HG03045 (cell line): ENCODE measurements around the gene EPPIN.

Experiments
- ATAC-seq: cut with Tn5 transposase; IDR thresholded peaks from one replicate; pipeline ENCODE4 v1.9.1; 2021; ENCODE audit warnings: mild to moderate bottlenecking, moderate library complexity; ENCODE audit not compliant: unreplicated experiment

EPPIN gene

DNA sequence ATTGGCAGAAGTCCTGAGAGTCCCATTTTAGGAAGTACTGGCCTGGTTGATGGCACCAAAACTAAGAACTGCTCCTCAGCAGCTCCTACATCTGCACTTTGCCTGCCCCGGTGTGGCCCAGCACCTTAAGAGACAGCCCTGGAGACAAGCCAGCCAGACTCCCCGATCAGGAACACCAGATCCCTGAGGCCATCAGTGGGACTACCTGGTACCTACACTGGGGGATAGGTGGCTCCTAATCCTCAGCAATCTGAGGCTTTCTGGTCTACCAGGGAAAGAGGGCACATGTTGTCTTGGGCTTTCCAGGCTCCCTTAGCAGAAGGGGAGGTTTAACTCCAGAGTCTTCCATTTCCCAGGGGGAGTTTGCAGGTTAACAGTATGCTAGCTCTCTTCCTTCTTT is 7.8 kb downstream of the EPPIN start, which contains the start of gene WFDC6:
TSS of gene WFDC6 (minus strand) at position 101 of the 400 bp plus-strand sequence. CDS start at position 26, 75 bp downstream.
- ATAC-seq, result no peak

DNA sequence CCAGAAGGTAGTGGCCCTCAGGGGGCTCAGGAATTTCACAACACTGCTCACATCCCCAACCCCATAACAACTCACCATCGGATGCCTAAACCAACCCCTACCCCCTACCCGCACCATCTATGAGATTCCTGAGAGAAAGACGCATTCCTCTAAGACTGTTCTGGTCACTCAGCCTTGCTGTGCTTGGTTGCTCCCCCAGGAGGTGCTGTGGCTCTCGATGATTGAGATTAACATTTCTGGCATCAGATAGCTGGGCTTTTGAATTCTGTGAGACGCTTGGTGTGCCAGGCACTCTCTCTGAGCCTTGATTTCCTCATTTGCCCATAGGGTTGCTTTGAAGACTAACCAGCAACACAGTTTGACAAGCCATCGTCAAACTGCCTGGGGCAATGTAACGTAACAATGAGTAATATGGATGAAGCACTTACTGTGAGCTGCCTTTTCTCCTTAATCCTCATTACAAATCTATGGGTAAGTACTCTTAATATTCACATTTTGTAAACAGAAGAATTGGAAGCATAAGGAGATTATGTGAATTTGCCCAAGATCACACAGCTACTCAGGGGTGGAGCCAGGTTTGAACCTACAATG is 8.9 kb downstream of the EPPIN start:
- ATAC-seq, result no peak

DNA sequence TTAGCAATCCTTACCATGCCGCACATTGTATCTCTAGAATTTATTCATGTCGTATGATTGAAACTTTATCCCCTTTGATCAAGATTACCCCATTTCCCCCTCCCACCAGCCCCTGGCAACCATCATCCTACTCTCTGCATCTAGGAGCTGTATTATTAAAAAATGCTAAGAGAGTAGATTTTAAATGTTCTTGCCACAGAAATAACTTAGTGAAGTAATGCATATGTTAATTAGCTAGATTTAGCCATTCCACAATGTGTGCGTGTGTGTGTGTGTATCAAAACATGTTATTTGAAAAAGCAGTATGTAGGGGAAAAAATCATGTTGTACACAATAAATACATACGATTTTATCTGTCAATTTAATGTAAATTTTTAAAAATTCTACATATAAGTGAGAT is 19.9 kb downstream of the EPPIN start:
- ATAC-seq, result no peak

DNA sequence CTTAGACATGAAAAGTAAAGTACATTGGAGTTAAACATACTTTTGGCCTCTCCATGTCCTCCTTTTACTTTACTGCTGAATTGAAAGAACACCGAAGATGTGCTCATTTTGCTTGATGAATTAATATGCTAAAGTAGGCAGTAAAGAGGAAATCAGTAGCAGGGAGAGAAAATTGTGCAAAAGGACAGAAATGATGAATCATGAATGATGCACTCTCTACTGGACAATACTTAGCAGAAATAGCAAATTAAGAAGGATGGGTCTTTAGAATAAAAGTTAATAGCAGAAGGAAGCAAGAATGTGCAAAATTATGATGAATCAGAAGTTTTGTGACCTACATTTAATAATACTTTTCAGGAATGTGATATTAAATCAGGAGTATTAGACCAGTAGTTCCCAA is 23.4 kb downstream of the EPPIN start:
- no peak for ATAC-seq

DNA sequence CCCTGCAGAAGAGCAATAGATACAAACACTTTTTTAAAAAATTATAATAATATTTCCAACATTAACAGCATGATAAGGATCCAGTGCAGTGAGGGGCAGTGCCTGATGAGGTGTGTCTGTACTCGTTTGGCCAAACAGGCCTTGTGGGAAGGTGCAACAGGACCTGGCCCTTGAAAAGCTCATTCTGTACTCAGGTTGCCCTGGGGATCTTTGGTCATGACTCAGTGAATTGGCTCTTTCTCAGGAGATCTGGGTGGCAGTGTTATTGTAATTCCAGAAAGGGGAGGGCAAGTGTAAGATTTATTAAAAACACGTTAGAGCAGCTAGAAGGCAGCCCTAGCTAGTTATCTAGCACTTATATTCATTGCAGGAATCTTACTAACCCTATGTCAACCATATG is 28.9 kb downstream of the EPPIN start:
- no peak for ATAC-seq

DNA sequence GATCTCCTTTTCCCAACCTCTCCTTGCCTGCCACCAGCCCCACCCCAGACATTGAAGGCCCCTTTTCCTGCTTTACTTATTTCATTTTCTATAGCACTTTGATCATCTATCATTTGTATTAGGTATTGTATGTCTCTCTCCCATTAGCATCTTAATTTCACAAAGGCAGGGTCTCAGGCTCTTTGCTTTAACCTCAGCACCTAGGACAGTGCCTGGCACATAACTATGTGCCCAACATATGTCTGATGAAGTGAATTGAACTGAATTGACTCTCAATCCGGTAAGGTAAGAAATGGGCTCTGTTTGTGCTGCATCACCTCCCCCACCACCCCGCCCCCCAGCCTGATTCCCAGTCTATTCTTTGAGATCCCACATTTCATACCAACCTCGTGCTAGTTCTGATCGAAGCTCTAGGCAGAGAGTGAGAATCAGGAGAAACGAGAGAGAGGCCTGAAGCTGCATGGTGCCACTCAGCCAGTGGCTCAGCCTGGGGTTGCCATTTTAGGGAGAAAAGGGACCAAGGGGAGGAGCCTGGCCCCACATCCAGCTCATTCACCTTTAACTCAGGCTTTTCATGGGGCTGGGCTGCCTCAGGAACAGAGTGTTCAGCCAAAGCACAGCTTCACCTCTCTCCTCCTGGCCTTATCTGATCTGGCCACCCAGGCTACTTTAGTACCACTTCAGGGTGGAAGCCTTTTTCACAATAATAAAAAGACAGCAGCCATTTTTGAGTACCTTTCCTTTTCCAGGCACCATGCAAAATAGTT is 31.9 kb downstream of the EPPIN start, which contains the start of gene SPINT3:
TSS of gene SPINT3 (minus strand) at position 476 of the 767 bp plus-strand sequence. CDS start at position 462, 14 bp downstream.
- no peak for ATAC-seq

DNA sequence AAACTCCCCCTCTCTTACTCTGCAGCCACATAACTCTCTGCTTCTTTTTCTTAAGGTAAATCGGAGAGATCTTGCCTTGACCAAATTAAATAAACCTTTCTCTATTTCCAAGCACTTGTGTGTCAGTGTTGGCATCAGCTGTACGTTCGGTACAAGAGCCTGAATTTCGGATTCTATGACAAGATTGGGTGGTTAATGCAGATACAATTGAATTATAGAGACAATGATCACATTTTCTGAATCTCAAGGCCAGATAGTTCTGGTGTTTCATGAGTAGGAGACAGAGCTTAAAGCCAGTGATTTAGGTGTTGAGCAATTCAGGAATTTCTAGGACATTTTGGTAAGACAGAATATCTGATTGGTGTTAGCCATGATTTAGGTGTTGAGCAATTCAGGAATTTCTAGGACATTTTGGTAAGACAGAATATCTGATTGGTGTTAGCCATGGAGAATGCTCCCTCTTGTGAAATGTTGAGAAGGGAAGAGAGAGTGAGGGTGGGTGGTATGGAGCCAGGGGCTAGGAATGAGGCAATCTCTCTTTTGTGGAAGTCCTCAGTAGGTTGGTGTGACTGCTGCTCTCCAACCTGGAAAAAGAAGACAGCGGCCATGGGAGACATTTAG is 36.8 kb downstream of the EPPIN start:
- no peak for ATAC-seq

DNA sequence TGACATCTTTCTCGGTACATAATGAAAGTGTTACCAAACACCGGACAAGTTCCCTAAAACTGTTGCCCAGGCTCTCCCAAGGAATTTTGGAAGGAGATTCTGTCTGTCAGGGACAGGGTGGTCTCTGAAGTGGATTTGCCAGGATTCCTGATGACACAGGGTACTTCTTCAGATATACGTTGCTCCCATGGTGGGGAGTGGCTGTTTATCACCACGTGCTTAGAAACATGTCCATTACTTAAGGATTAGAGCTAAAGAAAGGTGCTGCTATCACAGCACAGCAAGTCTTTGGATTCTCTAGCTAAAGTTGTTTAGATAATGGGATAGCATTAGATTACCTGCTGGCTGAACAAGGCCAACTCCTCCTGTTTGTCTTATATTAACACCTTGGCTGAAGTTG is 38.1 kb downstream of the EPPIN start:
- no peak for ATAC-seq

GRCh38 chr20:45508068-45508886 is 38.9 kb downstream of the EPPIN start:
- ATAC-seq, result no peak

GRCh38 chr20:45507011-45507820 is 40.0 kb downstream of the EPPIN start:
- ATAC-seq, result no peak

DNA sequence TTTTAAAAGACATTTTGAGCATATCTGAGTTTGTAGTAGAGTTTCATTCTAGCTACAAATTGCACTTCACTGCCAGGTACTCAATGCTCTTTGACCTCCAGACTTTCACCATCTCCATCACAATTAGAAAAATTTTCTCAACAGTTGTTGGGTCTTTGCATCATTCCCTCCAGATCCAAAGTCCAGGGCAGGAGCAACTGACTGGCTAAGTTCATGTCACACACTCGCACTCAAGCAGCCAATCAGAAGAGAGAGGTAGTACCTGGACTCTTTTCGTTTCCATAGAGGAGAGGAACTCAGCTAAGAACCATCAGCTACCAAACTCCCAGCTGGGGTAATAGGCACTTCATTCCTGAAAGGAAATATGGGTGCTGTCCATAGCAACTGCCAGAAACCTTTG is 40.8 kb downstream of the EPPIN start:
- no peak for ATAC-seq

DNA sequence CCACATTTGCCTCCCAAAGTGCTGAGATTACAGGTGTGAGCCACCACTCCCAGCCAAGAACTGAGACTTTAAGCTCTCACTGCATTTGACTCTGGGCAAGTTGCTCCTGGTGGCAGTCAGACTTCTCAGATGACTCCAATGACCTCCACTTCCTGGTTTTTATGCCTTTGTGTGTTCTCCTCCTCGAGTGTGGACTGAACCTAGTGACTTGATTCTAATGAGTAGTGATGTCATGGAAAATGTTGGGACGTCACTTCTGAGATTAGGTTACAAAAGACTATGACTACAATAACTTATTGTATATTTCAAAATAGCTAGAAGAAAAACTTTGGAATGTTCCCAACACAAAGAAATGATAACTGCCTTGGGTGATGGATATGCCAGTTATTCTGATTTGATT is 43.8 kb downstream of the EPPIN start:
- ATAC-seq, result no peak

GRCh38 chr20:45502561-45502960 is 44.6 kb downstream of the EPPIN start:
- no peak for ATAC-seq

DNA sequence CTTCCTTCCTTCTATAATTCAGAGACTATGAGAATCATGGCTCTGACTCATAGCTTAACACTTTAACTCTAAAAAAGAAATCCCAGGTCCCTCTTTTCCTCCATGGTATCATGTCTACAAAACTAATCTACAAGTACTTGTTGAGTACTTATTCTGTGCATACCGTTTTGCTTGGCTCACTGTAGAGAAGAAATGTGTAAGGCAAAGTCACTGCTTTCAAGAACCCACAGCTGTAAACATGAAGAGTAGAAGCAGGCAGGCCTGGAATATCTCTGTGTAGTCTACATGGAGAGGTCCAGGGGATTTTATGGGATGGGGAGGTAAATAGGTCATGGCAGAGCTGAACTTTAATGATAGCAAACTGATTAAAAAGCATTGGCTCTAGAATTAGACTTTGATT is 45.6 kb downstream of the EPPIN start:
- no peak for ATAC-seq

DNA sequence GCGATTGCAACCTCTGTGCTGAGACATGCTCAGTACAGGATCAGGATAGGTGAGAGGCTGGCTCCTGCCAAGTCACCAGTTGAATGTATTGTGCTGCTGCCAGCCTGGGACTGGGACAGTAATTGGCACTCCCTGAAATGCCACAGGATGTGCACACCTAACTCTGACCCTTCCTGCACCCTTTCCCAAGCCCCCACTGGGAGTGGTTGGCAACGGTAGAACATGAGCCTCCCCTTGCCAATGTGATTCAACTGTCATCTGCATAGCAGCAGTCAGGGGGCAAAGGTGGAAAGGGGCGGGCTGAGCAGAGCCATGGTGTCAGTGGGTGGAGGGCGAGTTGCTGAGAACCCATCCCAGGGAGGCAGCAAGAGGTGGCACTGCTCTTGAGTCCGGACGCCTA is 47.2 kb downstream of the EPPIN start:
- ATAC-seq, result no peak

DNA sequence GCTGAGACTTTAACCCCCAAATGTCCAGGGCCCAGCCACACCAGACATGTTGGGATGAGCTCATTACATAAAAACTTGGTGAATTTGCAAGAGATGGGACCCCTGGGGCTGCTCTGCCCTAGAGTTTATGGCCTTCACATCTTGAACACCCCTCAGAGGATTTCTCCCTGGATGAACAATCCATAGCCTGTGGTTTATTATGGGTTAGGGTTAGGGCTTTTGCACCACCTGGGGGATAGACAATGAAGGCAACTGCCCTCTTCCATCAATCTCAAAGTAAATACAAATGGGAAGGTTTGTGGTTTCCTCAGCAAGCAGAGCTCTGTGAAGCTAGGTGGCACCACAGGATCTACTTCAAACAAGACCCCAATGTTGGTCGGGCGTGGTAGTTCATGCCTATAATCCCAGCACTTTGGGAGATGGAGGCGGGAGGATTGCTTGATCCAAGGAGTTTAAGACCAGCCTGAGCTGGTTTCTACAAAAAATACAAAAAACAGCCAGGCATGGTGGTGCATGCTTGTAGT is 49.2 kb downstream of the EPPIN start:
- ATAC-seq, result no peak

DNA sequence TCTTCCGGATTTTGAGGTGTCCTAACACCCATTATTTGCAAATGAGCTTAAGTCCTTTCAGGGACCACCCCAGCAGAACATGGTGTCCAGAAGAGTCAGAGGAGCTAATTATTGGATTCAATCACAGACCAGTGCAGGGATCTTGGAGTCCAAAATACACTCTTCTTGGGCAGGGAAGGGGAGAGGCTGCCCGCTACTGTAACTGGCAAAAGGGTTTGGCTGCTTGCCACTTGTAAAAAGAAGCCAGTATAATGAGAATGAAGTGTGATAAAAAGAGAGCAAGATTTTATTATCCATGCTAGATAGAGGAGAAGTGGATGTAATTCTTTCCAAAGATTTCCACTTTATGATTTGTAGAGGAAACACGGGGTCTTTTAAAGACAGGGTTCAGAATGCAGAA is 51.0 kb downstream of the EPPIN start:
- no peak for ATAC-seq

- ATAC-seq, result no peak
Measured at GRCh38 chr20:45495501-45495941, 51.7 kb downstream of the EPPIN start.
